Stimulated activated CD8-positive, alpha-beta memory T cell treated with anti-CD3 and anti-CD28 coated beads, Interleukin-15, amount 100 ng/mL, for 24 hours (primary cell): Measurements from ENCODE around the gene GOLGA8M.
"Not testable (repeated sequence)": the region's sequence is repeated elsewhere in the genome, so short reads cannot be mapped to it uniquely, and the experiment has no call there.

Experiments used
- DNase-seq: peaks from one replicate; pipeline ENCODE4 v3.0.0-alpha.2; 2020; ENCODE audit warnings: low read depth

The GOLGA8M gene

GRCh38 chr15:28660750-28661149, 51.5 kb downstream of the GOLGA8M start:
- not testable (repeated sequence) for DNase-seq

- not testable (repeated sequence) for DNase-seq
Measured at GRCh38 chr15:28656018-28656360, 56.2 kb downstream of the GOLGA8M start.

- DNase-seq: not testable (repeated sequence)
Measured at GRCh38 chr15:28655329-28656017, 56.7 kb downstream of the GOLGA8M start.

GRCh38 chr15:28654194-28654593, 58.0 kb downstream of the GOLGA8M start:
- DNase-seq: not testable (repeated sequence)

GRCh38 chr15:28652538-28652937, 59.7 kb downstream of the GOLGA8M start:
- DNase-seq: not testable (repeated sequence)
